Esophagus squamous epithelium (tissue), 4 donors: ENCODE results near the gene C14orf119.

Source experiments
- POLR2A ChIP-seq, 4 donors: fragments of 450-650 bp; IDR thresholded peaks; one replicate each; pipeline ENCODE4 v1.6.1; 2017; ENCODE audit warnings: antibody characterized with exemption in 4 of 4, mild to moderate bottlenecking in 4 of 4, moderate library complexity in 3 of 4
- TF ChIP-seq, protein P1 (sequence below), 6 experiments: fragments of 450-650 bp in 4 of 6; fragments of 200-600 bp in 2 of 6; sonication (generic) in 2 of 6; IDR thresholded peaks; one replicate each; pipeline ENCODE4 v1.5.1; 2016 to 2019; ENCODE audit warnings: antibody characterized with exemption in 6 of 6, mild to moderate bottlenecking in 4 of 6, moderate library complexity in 4 of 6

DNA sequence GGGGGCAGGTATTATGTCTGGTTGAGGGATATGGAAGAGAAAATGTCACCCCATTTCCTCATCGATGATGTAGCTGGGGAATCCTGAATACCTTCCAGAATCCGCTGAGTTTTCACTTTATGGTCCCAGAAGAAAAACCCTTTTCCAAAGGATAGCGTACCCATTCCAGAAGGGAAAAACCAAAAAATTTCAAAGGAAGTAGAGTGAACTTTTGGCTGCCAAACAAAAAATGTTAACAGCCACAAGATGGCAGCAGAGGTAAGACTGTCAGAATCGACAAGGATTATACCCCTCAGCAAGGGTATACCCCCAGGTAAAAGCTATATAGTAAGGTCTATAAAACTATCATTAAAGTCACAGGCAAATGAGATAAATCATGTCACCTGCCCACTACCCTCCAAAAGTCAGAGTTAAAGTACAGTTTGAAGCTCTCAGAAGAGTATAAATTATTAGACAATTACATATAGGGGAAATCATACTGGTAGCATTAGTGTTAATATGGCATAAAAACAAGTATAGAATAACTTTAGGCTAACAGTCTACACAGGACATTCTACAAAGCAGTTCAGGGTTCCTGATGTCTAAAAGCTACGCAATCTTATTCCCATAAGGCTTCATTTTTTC, 18.4 kb upstream of the C14orf119 start:
- TF ChIP-seq, protein P1, sequence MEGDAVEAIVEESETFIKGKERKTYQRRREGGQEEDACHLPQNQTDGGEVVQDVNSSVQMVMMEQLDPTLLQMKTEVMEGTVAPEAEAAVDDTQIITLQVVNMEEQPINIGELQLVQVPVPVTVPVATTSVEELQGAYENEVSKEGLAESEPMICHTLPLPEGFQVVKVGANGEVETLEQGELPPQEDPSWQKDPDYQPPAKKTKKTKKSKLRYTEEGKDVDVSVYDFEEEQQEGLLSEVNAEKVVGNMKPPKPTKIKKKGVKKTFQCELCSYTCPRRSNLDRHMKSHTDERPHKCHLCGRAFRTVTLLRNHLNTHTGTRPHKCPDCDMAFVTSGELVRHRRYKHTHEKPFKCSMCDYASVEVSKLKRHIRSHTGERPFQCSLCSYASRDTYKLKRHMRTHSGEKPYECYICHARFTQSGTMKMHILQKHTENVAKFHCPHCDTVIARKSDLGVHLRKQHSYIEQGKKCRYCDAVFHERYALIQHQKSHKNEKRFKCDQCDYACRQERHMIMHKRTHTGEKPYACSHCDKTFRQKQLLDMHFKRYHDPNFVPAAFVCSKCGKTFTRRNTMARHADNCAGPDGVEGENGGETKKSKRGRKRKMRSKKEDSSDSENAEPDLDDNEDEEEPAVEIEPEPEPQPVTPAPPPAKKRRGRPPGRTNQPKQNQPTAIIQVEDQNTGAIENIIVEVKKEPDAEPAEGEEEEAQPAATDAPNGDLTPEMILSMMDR (IDR thresholded peaks at IDR 0.05), result peak; percentile 33 to 59 (median 46)
- TF ChIP-seq POLR2A (IDR thresholded peaks at IDR 0.05), result no peak
